HG03135 (cell line): ENCODE results near the gene RNF113B.

Experiments used
- ATAC-seq: cut with Tn5 transposase; IDR thresholded peaks from one replicate; pipeline ENCODE4 v1.9.1; 2021; ENCODE audit warnings: mild to moderate bottlenecking, moderate library complexity; ENCODE audit not compliant: unreplicated experiment

The RNF113B gene

GRCh38 chr13:98142380-98143156, 34.5 kb downstream of the RNF113B start, which contains the start of gene FARP1:
Gene FARP1 (plus strand): TSS chr13:98143094. CDS start chr13:98213243, 70,149 bp downstream.
- ATAC-seq: peak; percentile 71

GRCh38 chr13:98141509-98142379, 35.3 kb downstream of the RNF113B start:
- ATAC-seq: peak; percentile 17

- ATAC-seq: no peak
Measured at GRCh38 chr13:98141091-98141490, 36.0 kb downstream of the RNF113B start.

GRCh38 chr13:98134901-98135300, 42.2 kb downstream of the RNF113B start:
- no peak for ATAC-seq

GRCh38 chr13:98133946-98134345, 43.1 kb downstream of the RNF113B start:
- ATAC-seq: peak; percentile 91

- no peak for ATAC-seq
Measured at GRCh38 chr13:98129059-98129746, 47.9 kb downstream of the RNF113B start.
